ENCODE results near the gene ADPGK. TPM values are rescaled to one million over a fixed set of nuclear protein-coding genes. Genes with fewer than 3 reads are reported as not detected.
"Not testable (repeated sequence)": the region's sequence is repeated elsewhere in the genome, so short reads cannot be mapped to it uniquely, and the experiment has no call there.

ADPGK gene
- total and polyA plus RNA-seq, 4 donors, result 53.9 to 102 (median 92.4) TPM

- DNase-seq, result no peak
- Histone ChIP-seq H3K27me3 (ENCODE audit: control insufficient read depth in 3 of 3, insufficient read depth in 3 of 3, low read length in 2 of 3) (no peaks in the 10 kb centered on the region), H3K9ac (ENCODE audit: insufficient read depth in 1 of 2, low read length in 2 of 2) (no peak overlapping the region), H3K9me3 (ENCODE audit: control insufficient read depth in 4 of 4, insufficient read depth in 3 of 4, low read length in 3 of 4) (no peaks in the 10 kb centered on the region), H3K4me1 (ENCODE audit: control insufficient read depth in 5 of 5, insufficient read depth in 5 of 5, low read length in 5 of 5) (no peaks in the 10 kb centered on the region), H3K27ac (ENCODE audit: low read depth in 1 of 2, low read length in 1 of 2) (no peak overlapping the region), H3K4me3 (no peak overlapping the region), H3K36me3 (ENCODE audit: control insufficient read depth in 4 of 4, insufficient read depth in 4 of 4, low read length in 4 of 4) (peaks cover 9 to 28% (median 12%) of the 10 kb centered on the region in 4 donors)
- ATAC-seq (ENCODE audit: insufficient read depth, low FRiP score), result no peak
- 91 to 96% methylated on average over 1 of the region's 1 CpG for WGBS, 2 donors
- TF ChIP-seq, protein P1, sequence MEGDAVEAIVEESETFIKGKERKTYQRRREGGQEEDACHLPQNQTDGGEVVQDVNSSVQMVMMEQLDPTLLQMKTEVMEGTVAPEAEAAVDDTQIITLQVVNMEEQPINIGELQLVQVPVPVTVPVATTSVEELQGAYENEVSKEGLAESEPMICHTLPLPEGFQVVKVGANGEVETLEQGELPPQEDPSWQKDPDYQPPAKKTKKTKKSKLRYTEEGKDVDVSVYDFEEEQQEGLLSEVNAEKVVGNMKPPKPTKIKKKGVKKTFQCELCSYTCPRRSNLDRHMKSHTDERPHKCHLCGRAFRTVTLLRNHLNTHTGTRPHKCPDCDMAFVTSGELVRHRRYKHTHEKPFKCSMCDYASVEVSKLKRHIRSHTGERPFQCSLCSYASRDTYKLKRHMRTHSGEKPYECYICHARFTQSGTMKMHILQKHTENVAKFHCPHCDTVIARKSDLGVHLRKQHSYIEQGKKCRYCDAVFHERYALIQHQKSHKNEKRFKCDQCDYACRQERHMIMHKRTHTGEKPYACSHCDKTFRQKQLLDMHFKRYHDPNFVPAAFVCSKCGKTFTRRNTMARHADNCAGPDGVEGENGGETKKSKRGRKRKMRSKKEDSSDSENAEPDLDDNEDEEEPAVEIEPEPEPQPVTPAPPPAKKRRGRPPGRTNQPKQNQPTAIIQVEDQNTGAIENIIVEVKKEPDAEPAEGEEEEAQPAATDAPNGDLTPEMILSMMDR (IDR thresholded peaks at IDR 0.05; ENCODE audit: control extremely low read depth, extremely low read depth), result no peak
Observed at GRCh38 chr15:72728821-72729220, 54.7 kb downstream of the ADPGK start.

GRCh38 chr15:72728249-72728648 is 55.3 kb downstream of the ADPGK start:
- 90 to 100% methylated on average over 1 of the region's 1 CpG for WGBS, 2 donors
- not testable (repeated sequence) for H3K27me3 ChIP-seq (ENCODE audit: control insufficient read depth in 3 of 3, insufficient read depth in 3 of 3, low read length in 2 of 3); H3K4me1 ChIP-seq (ENCODE audit: control insufficient read depth in 5 of 5, insufficient read depth in 5 of 5, low read length in 5 of 5); DNase-seq; H3K4me3 ChIP-seq; H3K9ac ChIP-seq (ENCODE audit: insufficient read depth in 1 of 2, low read length in 2 of 2); H3K27ac ChIP-seq (ENCODE audit: low read depth in 1 of 2, low read length in 1 of 2); ATAC-seq (ENCODE audit: insufficient read depth, low FRiP score); H3K9me3 ChIP-seq (ENCODE audit: control insufficient read depth in 4 of 4, insufficient read depth in 3 of 4, low read length in 3 of 4)
- H3K36me3 ChIP-seq (ENCODE audit: control insufficient read depth in 4 of 4, insufficient read depth in 4 of 4, low read length in 4 of 4), result peaks cover 8 to 29% (median 11%) of the 10 kb centered on the region in 4 donors

GRCh38 chr15:72727154-72727553 is 56.4 kb downstream of the ADPGK start:
- Histone ChIP-seq H3K9ac (ENCODE audit: insufficient read depth in 1 of 2, low read length in 2 of 2) (no peak overlapping the region), H3K36me3 (ENCODE audit: control insufficient read depth in 4 of 4, insufficient read depth in 4 of 4, low read length in 4 of 4) (peaks cover 5 to 27% (median 10%) of the 10 kb centered on the region in 4 donors), H3K4me3 (no peak overlapping the region), H3K27ac (ENCODE audit: low read depth in 1 of 2, low read length in 1 of 2) (no peak overlapping the region), H3K27me3 (ENCODE audit: control insufficient read depth in 3 of 3, insufficient read depth in 3 of 3, low read length in 2 of 3) (no peaks in the 10 kb centered on the region), H3K9me3 (ENCODE audit: control insufficient read depth in 4 of 4, insufficient read depth in 3 of 4, low read length in 3 of 4) (no peaks in the 10 kb centered on the region), H3K4me1 (ENCODE audit: control insufficient read depth in 5 of 5, insufficient read depth in 5 of 5, low read length in 5 of 5) (no peaks in the 10 kb centered on the region)
- DNase-seq (no peak), ATAC-seq (ENCODE audit: insufficient read depth, low FRiP score) (no peak)
- TF ChIP-seq, protein P1 (IDR thresholded peaks at IDR 0.05; ENCODE audit: control extremely low read depth, extremely low read depth), result no peak

- H3K4me1 ChIP-seq (ENCODE audit: control insufficient read depth in 5 of 5, insufficient read depth in 5 of 5, low read length in 5 of 5); H3K4me3 ChIP-seq; H3K9me3 ChIP-seq (ENCODE audit: control insufficient read depth in 4 of 4, insufficient read depth in 3 of 4, low read length in 3 of 4); DNase-seq; H3K9ac ChIP-seq (ENCODE audit: insufficient read depth in 1 of 2, low read length in 2 of 2); H3K27ac ChIP-seq (ENCODE audit: low read depth in 1 of 2, low read length in 1 of 2); H3K27me3 ChIP-seq (ENCODE audit: control insufficient read depth in 3 of 3, insufficient read depth in 3 of 3, low read length in 2 of 3); ATAC-seq (ENCODE audit: insufficient read depth, low FRiP score): not testable (repeated sequence)
- peaks cover 2 to 21% (median 6%) of the 10 kb centered on the region in 4 donors for H3K36me3 ChIP-seq (ENCODE audit: control insufficient read depth in 4 of 4, insufficient read depth in 4 of 4, low read length in 4 of 4)
- 93 to 96% methylated on average over 6 of the region's 6 CpGs for WGBS, 2 donors
Observed at GRCh38 chr15:72725851-72726250, 57.7 kb downstream of the ADPGK start.

- DNase-seq, result no peak
- 74 to 80% methylated on average over 3 of the region's 3 CpGs for WGBS, 2 donors
- H3K9ac ChIP-seq (ENCODE audit: insufficient read depth in 1 of 2, low read length in 2 of 2), result no peak overlapping the region
- TF ChIP-seq, protein P1 (IDR thresholded peaks at IDR 0.05; ENCODE audit: control extremely low read depth, extremely low read depth), result no peak
- H3K27me3 ChIP-seq (ENCODE audit: control insufficient read depth in 3 of 3, insufficient read depth in 3 of 3, low read length in 2 of 3), result no peaks in the 10 kb centered on the region
- H3K4me1 ChIP-seq (ENCODE audit: control insufficient read depth in 5 of 5, insufficient read depth in 5 of 5, low read length in 5 of 5), result no peaks in the 10 kb centered on the region
- no peaks in the 10 kb centered on the region for H3K9me3 ChIP-seq (ENCODE audit: control insufficient read depth in 4 of 4, insufficient read depth in 3 of 4, low read length in 3 of 4)
- H3K27ac ChIP-seq (ENCODE audit: low read depth in 1 of 2, low read length in 1 of 2), result no peak overlapping the region
- no peak overlapping the region for H3K4me3 ChIP-seq
- ATAC-seq (ENCODE audit: insufficient read depth, low FRiP score), result no peak
- H3K36me3 ChIP-seq (ENCODE audit: control insufficient read depth in 4 of 4, insufficient read depth in 4 of 4, low read length in 4 of 4), result peaks cover 2 to 21% (median 6%) of the 10 kb centered on the region in 4 donors
Observed at GRCh38 chr15:72725446-72725845, 58.1 kb downstream of the ADPGK start.
